ENCODE data around the gene OR51B2. TPM values are rescaled to one million over a fixed set of nuclear protein-coding genes. Genes with fewer than 3 reads are reported as not detected.

OR51B2 gene
- total RNA-seq, 8 experiments from 2014 or later = 0.23 to 0.36 TPM; not detected in 6

GRCh38 chr11:5286901-5287300 is 37.2 kb downstream of the OR51B2 start:
- Histone ChIP-seq H3K4me1 (replicated peaks in 1 of 2) (no peaks in the 10 kb centered on the region), H3K4me3 (no peak overlapping the region), H3K27ac (no peak overlapping the region)
- in situ Hi-C loops (cut with MboI; ENCODE audit: low pct_unique_long_range_greater_than_20kb in 2 of 9, low sequenced_read_pairs in 9 of 9, unreplicated experiment in 9 of 9) = no loop called here
- WGBS, 10 experiments = 0 to 100% (median 70%) methylated on average over 1 to 3 of the region's 3 CpGs; no CpG with 5 or more reads in 3 of the 10 experiments
- no peak for ATAC-seq (replicated peaks in 6 of 8)

GRCh38 chr11:5286351-5286750 is 37.7 kb downstream of the OR51B2 start:
- Histone ChIP-seq H3K27ac (no peak overlapping the region), H3K4me3 (no peak overlapping the region), H3K4me1 (replicated peaks in 1 of 2) (no peaks in the 10 kb centered on the region)
- no peak for ATAC-seq (replicated peaks in 6 of 8)
- in situ Hi-C loops (cut with MboI; ENCODE audit: low pct_unique_long_range_greater_than_20kb in 2 of 9, low sequenced_read_pairs in 9 of 9, unreplicated experiment in 9 of 9) = no loop called here
- WGBS, 10 experiments = 0 to 55% (median 14%) methylated on average over 1 of the region's 1 CpG; no CpG with 5 or more reads in 3 of the 10 experiments

- ATAC-seq (replicated peaks in 6 of 8) = no peak
- peaks cover 0 to 4% of the 10 kb centered on the region in 2 donors for H3K4me1 ChIP-seq (replicated peaks in 1 of 2)
- in situ Hi-C loops (cut with MboI; ENCODE audit: low pct_unique_long_range_greater_than_20kb in 2 of 9, low sequenced_read_pairs in 9 of 9, unreplicated experiment in 9 of 9) = no loop called here
- no peak overlapping the region for H3K27ac ChIP-seq
- no peak overlapping the region for H3K4me3 ChIP-seq
- WGBS, 10 experiments = 48 to 100% (median 80%) methylated on average over 1 to 3 of the region's 4 CpGs; no CpG with 5 or more reads in 1 of the 10 experiments
Observed at GRCh38 chr11:5285703-5286340, 38.3 kb downstream of the OR51B2 start.

- WGBS, 10 experiments = 88% methylated on average over 2 of the region's 2 CpGs; no CpG with 5 or more reads in 9 of the 10 experiments
- Histone ChIP-seq H3K4me1 (replicated peaks in 1 of 2) (peaks cover 0 to 5% of the 10 kb centered on the region in 2 donors), H3K4me3 (no peak overlapping the region), H3K27ac (no peak overlapping the region)
- in situ Hi-C loops (cut with MboI; ENCODE audit: low pct_unique_long_range_greater_than_20kb in 2 of 9, low sequenced_read_pairs in 9 of 9, unreplicated experiment in 9 of 9) = no loop called here
- no peak for ATAC-seq (replicated peaks in 6 of 8)
Observed at GRCh38 chr11:5284637-5285036, 39.5 kb downstream of the OR51B2 start.

- no peak overlapping the region for H3K27ac ChIP-seq
- WGBS, 10 experiments = 20 to 83% (median 46%) methylated on average over 1 of the region's 1 CpG; no CpG with 5 or more reads in 2 of the 10 experiments
- no peak overlapping the region for H3K4me3 ChIP-seq
- in situ Hi-C loops (cut with MboI; ENCODE audit: low pct_unique_long_range_greater_than_20kb in 2 of 9, low sequenced_read_pairs in 9 of 9, unreplicated experiment in 9 of 9) = no loop called here
- ATAC-seq (replicated peaks in 6 of 8) = no peak
- peaks cover 0 to 5% of the 10 kb centered on the region in 2 donors for H3K4me1 ChIP-seq (replicated peaks in 1 of 2)
Observed at GRCh38 chr11:5283882-5284281, 40.2 kb downstream of the OR51B2 start.

- in situ Hi-C loops (cut with MboI; ENCODE audit: low pct_unique_long_range_greater_than_20kb in 2 of 9, low sequenced_read_pairs in 9 of 9, unreplicated experiment in 9 of 9) = no loop called here
- H3K27ac ChIP-seq = no peak overlapping the region
- no peak overlapping the region for H3K4me3 ChIP-seq
- no peak for ATAC-seq (replicated peaks in 6 of 8)
- H3K4me1 ChIP-seq (replicated peaks in 1 of 2) = peaks cover 0 to 5% of the 10 kb centered on the region in 2 donors
- WGBS, 10 experiments = 60 to 100% (median 87%) methylated on average over 1 to 3 of the region's 3 CpGs; no CpG with 5 or more reads in 1 of the 10 experiments
Observed at GRCh38 chr11:5283086-5283485, 41.0 kb downstream of the OR51B2 start.

GRCh38 chr11:5282628-5283027 is 41.5 kb downstream of the OR51B2 start:
- H3K4me1 ChIP-seq (replicated peaks in 1 of 2) = peaks cover 0 to 5% of the 10 kb centered on the region in 2 donors
- no peak for ATAC-seq (replicated peaks in 6 of 8)
- in situ Hi-C loops (cut with MboI; ENCODE audit: low pct_unique_long_range_greater_than_20kb in 2 of 9, low sequenced_read_pairs in 9 of 9, unreplicated experiment in 9 of 9) = no loop called here
- H3K27ac ChIP-seq = no peak overlapping the region
- WGBS, 10 experiments = 80 to 100% (median 100%) methylated on average over 1 to 2 of the region's 2 CpGs; no CpG with 5 or more reads in 4 of the 10 experiments
- no peak overlapping the region for H3K4me3 ChIP-seq

- Histone ChIP-seq H3K4me3 (no peak overlapping the region), H3K4me1 (replicated peaks in 1 of 2) (peaks cover 0 to 5% of the 10 kb centered on the region in 2 donors), H3K27ac (no peak overlapping the region)
- in situ Hi-C loops (cut with MboI; ENCODE audit: low pct_unique_long_range_greater_than_20kb in 2 of 9, low sequenced_read_pairs in 9 of 9, unreplicated experiment in 9 of 9) = no loop called here
- ATAC-seq (replicated peaks in 6 of 8) = no peak
Observed at GRCh38 chr11:5281596-5281995, 42.5 kb downstream of the OR51B2 start.

GRCh38 chr11:5280582-5281102 is 43.5 kb downstream of the OR51B2 start:
- Histone ChIP-seq H3K4me1 (replicated peaks in 1 of 2) (peaks cover 0 to 5% of the 10 kb centered on the region in 2 donors), H3K27ac (peak overlapping the region in 1 of 2 donors; percentile 10), H3K4me3 (no peak overlapping the region)
- peak; percentile 99 to 100 (median 100) for ATAC-seq (replicated peaks in 6 of 8)
- WGBS, 10 experiments = 0 to 67% (median 20%) methylated on average over 1 to 3 of the region's 3 CpGs; no CpG with 5 or more reads in 3 of the 10 experiments
- in situ Hi-C loops (cut with MboI; ENCODE audit: low pct_unique_long_range_greater_than_20kb in 2 of 9, low sequenced_read_pairs in 9 of 9, unreplicated experiment in 9 of 9) = no loop called here

- ATAC-seq (replicated peaks in 6 of 8) = no peak
- Histone ChIP-seq H3K4me3 (no peak overlapping the region), H3K4me1 (replicated peaks in 1 of 2) (peaks cover 0 to 5% of the 10 kb centered on the region in 2 donors), H3K27ac (no peak overlapping the region)
- 57 to 100% (median 84%) methylated on average over 2 to 4 of the region's 4 CpGs; no CpG with 5 or more reads in 2 of the 10 experiments for WGBS, 10 experiments
- in situ Hi-C loops (cut with MboI; ENCODE audit: low pct_unique_long_range_greater_than_20kb in 2 of 9, low sequenced_read_pairs in 9 of 9, unreplicated experiment in 9 of 9) = no loop called here
Observed at GRCh38 chr11:5279471-5280090, 44.5 kb downstream of the OR51B2 start.

GRCh38 chr11:5277807-5278382 is 46.2 kb downstream of the OR51B2 start:
- H3K4me1 ChIP-seq (replicated peaks in 1 of 2) = peaks cover 0 to 5% of the 10 kb centered on the region in 2 donors
- ATAC-seq (replicated peaks in 6 of 8) = no peak
- WGBS, 10 experiments = 40 to 100% (median 86%) methylated on average over 1 of the region's 1 CpG; no CpG with 5 or more reads in 7 of the 10 experiments
- in situ Hi-C loops (cut with MboI; ENCODE audit: low pct_unique_long_range_greater_than_20kb in 2 of 9, low sequenced_read_pairs in 9 of 9, unreplicated experiment in 9 of 9) = no loop called here
- H3K27ac ChIP-seq = no peak overlapping the region
- no peak overlapping the region for H3K4me3 ChIP-seq

GRCh38 chr11:5276697-5277096 is 47.4 kb downstream of the OR51B2 start:
- in situ Hi-C loops (cut with MboI; ENCODE audit: low pct_unique_long_range_greater_than_20kb in 2 of 9, low sequenced_read_pairs in 9 of 9, unreplicated experiment in 9 of 9) = no loop called here
- H3K4me3 ChIP-seq = no peak overlapping the region
- peaks cover 0 to 5% of the 10 kb centered on the region in 2 donors for H3K4me1 ChIP-seq (replicated peaks in 1 of 2)
- ATAC-seq (replicated peaks in 6 of 8) = no peak
- WGBS, 10 experiments = 67 to 100% (median 83%) methylated on average over 1 to 2 of the region's 2 CpGs
- no peak overlapping the region for H3K27ac ChIP-seq

- in situ Hi-C loops (cut with MboI; ENCODE audit: low pct_unique_long_range_greater_than_20kb in 2 of 9, low sequenced_read_pairs in 9 of 9, unreplicated experiment in 9 of 9) = no loop called here
- 51 to 100% (median 75%) methylated on average over 1 to 5 of the region's 6 CpGs for WGBS, 10 experiments
- Histone ChIP-seq H3K27ac (no peak overlapping the region), H3K4me3 (no peak overlapping the region), H3K4me1 (replicated peaks in 1 of 2) (no peaks in the 10 kb centered on the region)
- ATAC-seq (replicated peaks in 6 of 8) = no peak
Observed at GRCh38 chr11:5275369-5276110, 48.6 kb downstream of the OR51B2 start.
